ENCODE results near the gene GZMH.
"Not testable (repeated sequence)": the region's sequence is repeated elsewhere in the genome, so short reads cannot be mapped to it uniquely, and the experiment has no call there.

GZMH gene

DNA sequence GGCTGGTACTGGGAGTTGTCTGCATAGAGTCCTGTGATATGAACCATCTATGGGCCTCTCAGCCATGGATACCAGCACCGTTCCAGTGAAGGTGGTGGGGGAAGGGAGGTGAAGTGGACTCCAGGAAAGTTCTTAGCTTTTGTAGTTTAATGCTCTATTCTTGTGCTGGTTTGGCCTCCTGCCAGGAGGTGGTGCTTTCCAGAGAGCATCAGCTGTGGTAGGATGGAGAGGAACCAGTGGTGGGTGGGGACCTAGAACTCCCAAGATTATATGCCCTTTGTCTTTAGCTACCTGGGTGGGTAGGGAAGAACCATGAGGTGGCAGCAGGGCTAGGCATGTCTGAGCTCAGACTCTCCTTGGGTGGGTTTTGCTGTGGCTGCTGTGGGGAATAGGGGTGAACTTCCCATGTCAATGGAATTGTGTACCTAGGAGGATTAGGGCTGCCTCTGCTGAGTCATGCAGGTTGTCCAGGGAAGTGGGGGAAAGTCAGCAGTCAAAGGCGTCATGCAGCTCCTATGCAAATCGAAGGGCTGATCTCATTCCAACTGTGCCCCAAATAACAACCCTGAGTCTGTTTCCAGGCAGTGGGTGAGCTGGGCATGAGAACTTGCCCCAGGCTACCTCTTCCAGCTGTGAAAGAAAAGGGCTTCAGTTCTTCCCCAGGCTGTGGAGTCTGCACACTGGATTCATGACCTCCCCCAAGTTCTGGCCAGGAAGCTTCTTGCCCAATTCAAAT lies 14.2 kb downstream of the GZMH start:
- DNase-seq: no peak

DNA sequence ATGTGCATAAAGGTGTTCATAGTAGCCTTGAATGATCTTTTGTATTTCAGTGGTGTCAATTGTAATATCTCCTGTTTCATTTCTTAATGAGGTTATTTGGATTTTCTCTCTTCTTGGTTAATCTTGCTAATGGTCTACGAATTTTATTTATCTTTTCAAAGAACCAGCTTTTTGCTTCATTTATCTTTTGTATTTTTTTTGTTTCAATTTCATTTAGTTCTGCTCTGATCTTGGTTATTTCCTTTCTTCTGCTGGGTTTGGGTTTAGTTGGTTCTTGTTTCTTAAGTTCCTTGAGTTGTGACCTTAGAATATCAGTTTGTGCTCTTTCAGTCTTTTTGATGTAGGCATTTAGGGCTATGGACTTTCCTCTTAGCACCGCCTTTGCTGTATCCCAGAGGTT lies 18.5 kb downstream of the GZMH start:
- not testable (repeated sequence) for DNase-seq

DNA sequence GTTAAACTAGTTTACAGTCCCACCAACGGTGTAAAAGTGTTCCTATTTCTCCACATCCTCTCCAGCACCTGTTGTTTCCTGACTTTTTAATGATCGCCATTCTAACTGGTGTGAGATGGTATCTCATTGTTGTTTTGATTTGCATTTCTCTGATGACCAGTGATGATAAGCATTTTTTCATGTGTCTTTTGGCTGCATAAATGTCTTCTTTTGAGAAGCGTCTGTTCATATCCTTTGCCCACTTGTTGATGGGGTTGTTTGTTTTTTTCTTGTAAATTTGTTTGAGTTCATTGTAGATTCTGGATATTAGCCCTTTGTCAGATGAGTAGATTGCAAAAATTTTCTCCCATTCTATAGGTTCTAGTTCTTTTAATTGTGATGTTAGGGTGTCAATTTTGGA lies 25.1 kb downstream of the GZMH start:
- not testable (repeated sequence) for DNase-seq

DNA sequence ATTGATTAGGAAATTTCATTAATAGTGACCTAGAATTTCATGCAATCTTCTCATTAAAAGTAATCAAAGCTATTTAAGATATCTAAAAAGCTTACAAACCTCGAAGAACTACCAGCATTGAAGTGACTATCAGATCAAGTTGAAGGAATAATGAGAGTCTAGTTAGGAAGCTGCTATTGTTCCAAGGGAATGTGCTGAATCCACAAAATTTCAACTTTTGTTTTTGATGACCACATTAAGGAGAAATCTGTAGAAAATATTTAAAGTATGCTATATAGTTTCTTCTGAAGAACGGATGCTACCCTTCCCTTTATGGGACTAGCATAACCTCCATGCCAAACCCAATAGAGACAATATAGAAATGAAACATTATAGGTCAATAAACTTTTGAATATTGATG lies 30.9 kb downstream of the GZMH start:
- DNase-seq: no peak

DNA sequence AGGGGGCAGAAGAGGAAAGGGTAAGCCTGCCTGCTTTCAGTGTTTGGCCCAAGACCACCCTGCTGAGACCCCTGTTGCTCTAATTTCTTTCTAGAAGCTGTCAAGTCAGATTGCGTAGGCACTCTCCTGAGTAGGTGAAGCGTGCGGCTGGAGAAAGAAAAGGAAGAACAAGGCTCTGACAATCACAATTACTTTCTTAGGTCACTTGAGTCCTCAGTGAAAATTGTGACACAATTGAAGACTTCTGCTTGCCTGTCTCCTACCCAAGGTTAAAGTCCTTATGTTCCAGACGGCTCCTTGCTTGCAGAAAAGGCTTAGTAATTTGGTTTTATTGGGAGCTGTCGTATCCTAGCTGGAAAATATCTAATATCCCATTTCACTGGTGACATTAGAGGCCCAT lies 32.7 kb downstream of the GZMH start:
- DNase-seq: no peak

DNA sequence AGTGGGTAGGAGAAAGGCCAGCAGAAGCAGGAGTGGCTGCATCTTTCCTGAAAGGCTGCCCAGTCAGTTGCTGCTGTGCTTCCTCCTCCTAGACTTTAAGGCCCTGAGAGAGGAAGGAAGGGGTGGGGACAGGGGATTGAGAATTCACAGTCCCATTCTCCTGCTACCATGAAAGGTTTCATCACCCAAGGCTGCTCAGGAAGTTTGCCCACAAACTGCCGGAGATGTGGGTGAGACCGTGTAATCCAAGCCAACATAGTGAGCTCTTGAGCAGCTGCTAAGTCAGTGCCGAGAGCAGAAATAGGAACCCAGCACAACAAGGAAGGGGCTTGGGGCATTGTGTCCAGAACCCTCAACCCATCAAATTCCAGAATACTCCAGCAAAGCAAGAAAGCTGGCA lies 33.3 kb downstream of the GZMH start, which contains the start of gene CTSG:
Gene CTSG, minus strand, starts transcription at position 69 of the 400 bp plus-strand sequence. Its CDS starts 27 bp downstream, at position 42.
- no peak for DNase-seq

DNA sequence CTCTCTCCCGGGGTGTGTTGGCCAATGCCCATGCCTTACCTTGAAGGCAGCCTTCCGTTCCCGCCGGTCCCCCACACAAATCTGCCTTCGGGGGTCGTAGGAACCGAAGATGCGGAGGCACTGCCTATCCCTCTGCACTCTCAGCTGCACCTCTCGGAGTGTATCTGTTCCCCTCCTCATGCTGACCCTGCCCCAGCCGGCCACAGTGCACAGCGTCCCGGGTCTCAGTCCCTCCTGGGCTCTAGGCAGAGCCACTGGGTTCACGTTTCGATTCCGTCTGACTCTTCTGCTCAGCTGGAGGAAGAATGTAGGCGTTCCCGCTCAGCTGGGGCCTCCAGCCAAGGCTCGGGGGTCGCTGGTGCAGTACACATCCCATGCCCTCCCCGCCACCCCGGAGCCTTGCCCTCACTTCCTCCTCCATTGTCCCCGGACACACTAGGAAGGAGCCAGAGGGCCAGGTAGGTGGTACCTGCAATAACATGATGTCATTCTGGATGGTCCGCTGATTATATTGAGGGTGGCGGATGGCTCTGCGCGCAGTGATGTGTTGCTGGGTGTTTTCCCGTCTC lies 35.2 kb downstream of the GZMH start:
- no peak for DNase-seq

DNA sequence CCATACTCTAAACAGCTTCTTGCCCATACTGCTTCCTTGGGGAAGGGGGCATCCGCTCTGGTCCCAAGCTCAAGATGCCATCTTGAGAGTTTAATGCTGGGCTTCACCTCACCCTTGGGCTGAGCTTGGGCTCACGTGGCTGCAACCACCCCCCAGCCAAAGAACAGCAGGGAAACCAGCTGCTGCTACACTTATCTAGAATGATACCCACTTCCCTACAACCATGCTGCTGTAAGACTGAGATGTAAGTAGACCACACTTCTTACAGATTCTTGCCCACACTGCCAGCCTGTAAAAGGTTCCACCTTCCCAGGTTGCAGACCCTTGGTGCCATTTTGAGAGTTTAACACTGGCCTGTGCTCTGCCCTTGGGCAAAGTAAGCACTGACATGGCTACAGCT lies 43.2 kb downstream of the GZMH start:
- no peak for DNase-seq

DNA sequence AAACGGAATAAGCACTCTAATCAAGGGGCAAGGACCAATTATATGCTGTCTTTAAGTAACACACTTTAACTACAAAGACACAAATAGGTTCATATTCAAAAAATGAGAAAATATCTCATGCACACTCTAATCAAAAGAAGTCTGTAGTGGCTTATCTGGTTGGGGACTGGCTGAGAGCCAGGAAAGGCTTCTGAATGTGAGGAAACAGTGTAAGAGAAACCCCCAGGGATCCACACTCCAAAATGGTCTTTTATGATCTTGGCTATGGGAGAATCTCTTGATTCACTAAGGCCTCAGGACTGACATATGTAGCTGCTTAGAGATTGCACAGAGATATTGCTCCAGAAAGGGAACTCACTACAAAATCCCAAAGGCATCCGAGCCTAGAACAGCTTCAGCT lies 43.7 kb downstream of the GZMH start:
- no peak for DNase-seq

DNA sequence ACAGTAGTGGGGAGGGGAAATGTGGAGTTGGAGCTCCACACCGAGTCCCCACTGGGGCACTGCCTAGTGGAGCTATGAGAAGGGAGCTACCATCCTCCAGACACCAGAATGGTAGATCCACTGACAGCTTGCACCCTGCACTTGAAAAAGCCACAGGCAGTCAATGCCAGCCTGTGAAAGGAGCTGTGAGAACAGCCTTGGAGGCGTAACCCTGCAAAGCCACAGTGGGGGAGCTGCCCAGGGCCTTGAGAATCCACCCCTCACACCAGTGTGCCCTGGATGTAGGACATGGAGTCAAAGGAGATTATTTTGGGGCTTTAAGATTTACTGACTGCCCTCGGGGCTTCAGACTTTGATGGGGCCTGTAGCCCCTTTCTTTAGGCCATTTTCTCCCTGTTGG lies 46.0 kb downstream of the GZMH start:
- DNase-seq: no peak

DNA sequence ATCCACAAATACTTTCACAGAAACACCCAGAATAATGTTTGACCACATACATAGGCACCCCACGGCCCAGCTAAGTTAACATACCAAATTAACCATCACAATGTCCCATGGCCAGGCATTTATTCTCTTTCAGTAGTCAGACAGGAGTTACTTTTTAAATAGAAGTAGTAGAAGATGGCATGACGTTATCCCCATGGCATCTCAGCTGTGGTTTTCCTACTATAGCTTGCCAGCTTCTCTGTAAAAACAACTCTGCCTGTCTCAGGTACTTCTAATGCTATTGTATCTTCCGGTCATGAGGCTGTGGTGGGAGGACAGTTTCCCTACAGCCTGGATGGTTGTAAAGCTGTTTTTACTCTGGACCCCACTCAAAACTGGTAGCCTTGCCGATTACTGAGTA lies 52.7 kb downstream of the GZMH start:
- no peak for DNase-seq
